GM12875 (cell line): Measurements from ENCODE around the gene UBE2G1.

Source experiments
- H3K4me3 ChIP-seq: one replicate; pipeline ENCODE4 v1.5.1; 2011; ENCODE audit warnings: low read depth, low read length, control low read depth
- CTCF ChIP-seq: IDR thresholded peaks from 2 replicates; pipeline ENCODE4 v1.5.1; 2011; ENCODE audit warnings: low read depth, mild to moderate bottlenecking, control low read depth, inconsistent platforms, low read length, moderate library complexity, borderline replicate concordance; ENCODE audit not compliant: insufficient read depth

The UBE2G1 gene

GRCh38 chr17:4332296-4332970 lies 34.0 kb downstream of the UBE2G1 start:
- no peak for TF ChIP-seq CTCF
- H3K4me3 ChIP-seq, result no peak overlapping the region

- TF ChIP-seq CTCF, result no peak
- no peak overlapping the region for H3K4me3 ChIP-seq
Observed at GRCh38 chr17:4331614-4332013, 34.9 kb downstream of the UBE2G1 start.

GRCh38 chr17:4329838-4330237 lies 36.6 kb downstream of the UBE2G1 start:
- H3K4me3 ChIP-seq, result no peak overlapping the region
- TF ChIP-seq CTCF, result no peak

GRCh38 chr17:4327606-4328005 lies 38.9 kb downstream of the UBE2G1 start:
- H3K4me3 ChIP-seq, result no peak overlapping the region

GRCh38 chr17:4326608-4327007 lies 39.9 kb downstream of the UBE2G1 start:
- no peak for TF ChIP-seq CTCF
- H3K4me3 ChIP-seq, result no peak overlapping the region

More at GRCh38 chr17:4327606-4328005, 38.9 kb downstream of the UBE2G1 start:
- TF ChIP-seq CTCF, result no peak

GRCh38 chr17:4326112-4326511 lies 40.4 kb downstream of the UBE2G1 start:
- no peak overlapping the region for H3K4me3 ChIP-seq
- TF ChIP-seq CTCF, result no peak

- no peak for TF ChIP-seq CTCF
Observed at GRCh38 chr17:4324463-4324862, 42.0 kb downstream of the UBE2G1 start.

More at GRCh38 chr17:4324463-4324862, 42.0 kb downstream of the UBE2G1 start:
- no peak overlapping the region for H3K4me3 ChIP-seq
